HS-5 (cell line): ENCODE data around the gene VWA1.
A peak's percentile ranks its signal among the peaks of the same experiment; 100 is the strongest.
"Not testable (repeated sequence)": the region's sequence is repeated elsewhere in the genome, so short reads cannot be mapped to it uniquely, and the experiment has no call there.

Source experiments
- DNase-seq: peaks from one replicate; pipeline ENCODE4 v3.0.0-alpha.2; 2012; ENCODE audit warnings: low read depth

VWA1 gene

DNA sequence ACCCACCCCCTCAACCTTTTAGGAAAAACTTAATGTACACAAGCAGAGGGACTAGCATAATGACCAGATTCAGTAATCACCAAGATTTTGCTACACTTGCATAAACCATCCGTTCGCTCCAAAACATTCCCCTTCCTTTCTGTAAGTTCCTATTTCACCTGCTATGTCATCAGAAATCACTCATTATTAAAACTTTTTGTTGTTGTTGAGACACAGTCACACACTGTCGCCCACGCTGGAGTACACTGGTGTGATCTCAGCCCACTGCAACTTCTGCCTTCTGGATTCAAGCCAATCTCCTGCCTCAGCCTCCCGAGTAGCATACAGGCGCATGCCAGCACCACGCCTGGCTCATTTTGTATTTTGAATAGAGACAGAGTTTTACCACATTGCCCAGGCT lies 31.8 kb upstream of the VWA1 start:
- DNase-seq, result no peak

DNA sequence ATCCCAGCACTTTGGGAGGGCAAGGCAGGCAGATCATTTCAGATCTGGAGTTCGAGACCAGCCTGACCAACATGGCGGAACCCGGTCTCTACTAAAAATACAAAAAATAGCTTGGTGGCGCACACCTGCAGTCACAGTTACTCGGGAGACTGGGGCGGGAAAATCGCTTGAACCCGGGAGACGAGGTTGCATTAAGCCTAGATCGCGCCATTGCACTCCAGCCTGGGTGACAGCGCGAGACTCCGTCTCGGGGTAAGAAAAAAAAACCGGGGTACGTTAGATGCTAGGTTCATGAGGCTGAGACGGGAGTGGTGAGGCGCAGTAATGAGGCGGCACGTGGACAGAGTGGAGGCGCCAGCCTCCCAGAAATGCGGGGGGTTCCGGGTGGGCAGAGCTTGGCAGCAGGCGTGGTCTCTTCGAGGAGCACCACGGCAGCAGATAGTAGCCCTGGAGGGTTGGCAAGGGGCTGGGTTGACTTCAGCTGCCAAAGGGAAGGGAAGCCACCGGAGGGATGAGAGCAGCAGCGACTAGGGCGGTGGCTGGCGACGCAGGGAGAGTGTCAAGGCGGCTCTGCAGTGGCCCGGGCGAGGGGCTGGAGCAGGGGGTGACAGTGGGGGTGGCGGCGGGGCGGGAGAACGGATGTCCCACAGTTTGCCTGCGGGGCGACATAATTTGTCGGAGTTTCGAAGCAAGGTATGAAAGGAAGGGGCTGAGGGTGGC lies 29.2 kb upstream of the VWA1 start:
- DNase-seq, result no peak

DNA sequence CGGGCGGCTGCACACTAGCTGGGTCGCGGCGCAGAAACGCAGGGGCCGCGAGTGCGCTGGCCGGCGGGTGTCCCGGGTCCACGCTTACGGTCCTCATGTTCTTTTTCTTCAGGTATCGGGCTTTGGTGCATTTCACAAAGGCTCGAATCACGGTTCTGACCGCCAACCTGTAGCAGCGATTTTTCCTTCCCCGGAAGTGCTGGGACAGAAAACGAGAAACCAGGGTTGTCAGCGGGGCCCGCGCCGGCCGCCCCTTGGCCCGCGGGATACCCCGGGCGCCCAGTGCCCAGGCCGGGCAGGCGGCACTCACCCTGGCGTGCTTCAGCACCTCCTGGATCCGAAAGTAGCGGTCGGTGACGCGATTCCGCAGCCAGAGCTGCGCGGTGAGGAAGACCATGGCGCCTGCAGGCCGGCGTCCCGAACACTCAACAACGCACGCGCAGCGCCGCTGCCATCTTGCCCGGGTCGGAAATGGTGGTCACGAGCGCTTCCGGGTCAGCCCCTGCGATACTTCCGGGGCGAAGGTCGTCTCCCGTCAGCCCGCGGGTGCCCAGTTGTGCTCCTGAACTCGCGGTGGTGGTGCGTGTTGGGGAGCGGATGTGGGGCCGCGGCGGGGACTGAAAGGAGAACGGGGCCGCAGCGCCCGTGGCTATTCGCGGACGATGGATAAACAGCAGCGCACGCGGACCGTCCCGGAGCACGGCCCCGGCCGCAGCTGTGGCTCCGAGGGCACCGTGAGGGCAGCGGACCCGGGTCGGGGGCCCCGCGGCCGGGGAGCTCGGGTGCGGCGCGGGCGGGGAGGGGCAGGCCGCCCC lies 28.5 kb upstream of the VWA1 start, which contains the start of gene MRPL20:
TSS of gene MRPL20 (minus strand) at position 473 of the 815 bp plus-strand sequence. CDS start at position 397, 76 bp downstream.
- DNase-seq, result peak; percentile 58

DNA sequence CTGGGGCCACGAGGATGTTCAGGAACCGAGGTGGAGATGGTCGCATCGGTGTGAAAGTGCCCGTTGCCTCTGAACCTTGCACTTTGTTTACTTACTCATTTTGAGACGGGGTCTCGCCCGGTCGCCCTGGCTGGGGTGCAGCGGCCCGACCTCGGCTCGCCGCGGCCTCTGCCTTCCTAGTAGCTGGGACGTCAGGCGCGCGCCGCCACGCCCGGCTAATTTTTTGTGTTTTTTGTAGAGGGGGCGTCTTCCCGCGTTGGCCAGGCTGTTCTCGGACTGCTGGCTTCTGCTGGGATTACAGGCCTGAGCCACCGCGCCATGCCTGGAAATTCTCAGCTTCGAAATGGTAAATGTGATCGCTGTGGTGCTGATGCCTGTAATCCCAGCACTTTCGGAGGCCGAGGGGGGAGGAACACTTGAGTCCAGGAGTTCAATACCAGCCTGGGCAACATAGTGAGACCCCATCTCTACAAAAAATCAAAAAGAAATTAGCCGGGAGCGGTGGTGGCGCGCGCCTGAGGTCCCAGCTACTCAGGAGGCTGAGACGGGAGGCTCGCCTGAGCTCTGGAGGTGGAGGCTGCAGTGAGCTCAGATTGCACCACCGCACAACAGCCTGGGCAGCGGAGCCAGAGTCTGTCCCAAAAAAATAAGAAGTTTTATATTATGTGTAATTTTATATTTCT lies 27.7 kb upstream of the VWA1 start:
- DNase-seq, result no peak

DNA sequence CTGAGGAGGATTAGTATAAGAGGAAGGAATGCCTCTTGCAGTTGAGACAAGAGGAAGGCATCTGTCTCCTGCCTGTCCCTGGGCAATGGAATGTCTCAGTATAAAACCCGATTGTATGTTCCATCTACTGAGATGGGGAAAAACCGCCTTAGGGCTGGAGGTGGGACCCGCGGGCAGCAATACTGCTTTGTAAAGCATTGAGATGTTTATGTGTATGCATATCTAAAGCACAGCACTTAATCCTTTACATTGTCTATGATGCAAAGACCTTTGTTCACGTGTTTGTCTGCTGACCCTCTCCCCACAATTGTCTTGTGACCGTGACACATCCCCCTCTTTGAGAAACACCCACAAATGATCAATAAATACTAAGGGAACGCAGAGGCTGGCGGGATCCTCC lies 25.3 kb upstream of the VWA1 start:
- DNase-seq, result not testable (repeated sequence)

DNA sequence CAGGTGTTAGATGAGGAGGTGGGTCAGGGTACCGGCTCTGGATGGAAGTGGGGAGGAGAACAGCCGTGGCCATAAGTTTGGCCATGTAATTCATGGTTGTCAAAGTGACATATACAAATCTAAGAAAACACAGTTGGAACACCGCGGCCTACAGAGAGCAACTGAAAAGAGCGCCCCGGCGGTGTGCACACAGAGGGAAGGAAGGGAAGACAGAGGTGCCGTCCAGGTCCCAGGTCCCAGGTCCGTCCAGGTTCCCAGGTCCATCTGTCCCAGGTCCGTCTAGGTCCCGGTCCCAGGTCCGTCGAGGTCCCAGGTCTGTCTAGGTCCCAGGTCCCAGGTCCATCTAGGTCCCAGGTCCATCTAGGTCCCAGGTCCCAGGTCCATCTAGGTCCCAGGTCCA lies 23.9 kb upstream of the VWA1 start:
- DNase-seq, result no peak

DNA sequence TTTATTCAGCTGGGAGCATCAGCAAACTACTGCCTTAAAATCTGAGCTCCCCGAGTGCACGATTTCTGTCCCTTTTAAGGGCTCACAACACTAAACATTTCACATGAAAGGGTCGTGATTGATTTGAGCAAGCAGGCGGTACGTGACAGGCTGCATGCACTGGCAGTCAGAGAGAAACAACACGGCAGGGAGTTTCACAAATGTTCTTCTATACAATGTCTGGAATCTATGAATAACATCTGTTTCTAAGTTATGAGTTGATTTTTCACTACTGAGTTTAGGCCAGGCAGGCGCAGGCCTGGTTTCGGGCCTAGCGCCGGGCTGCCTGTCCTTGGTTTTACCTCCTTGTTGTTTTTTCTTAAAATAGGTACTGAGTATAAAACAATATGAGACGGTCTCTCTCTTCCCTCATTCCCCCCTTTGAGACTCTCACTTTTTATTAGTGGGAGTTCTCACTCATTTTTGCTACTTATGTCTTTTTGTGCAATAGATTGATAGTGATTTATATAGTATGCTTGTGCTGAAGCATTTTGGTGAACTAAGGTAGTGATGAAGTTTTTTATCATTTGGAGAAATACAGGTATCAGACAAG lies 23.1 kb upstream of the VWA1 start:
- DNase-seq, result not testable (repeated sequence)

DNA sequence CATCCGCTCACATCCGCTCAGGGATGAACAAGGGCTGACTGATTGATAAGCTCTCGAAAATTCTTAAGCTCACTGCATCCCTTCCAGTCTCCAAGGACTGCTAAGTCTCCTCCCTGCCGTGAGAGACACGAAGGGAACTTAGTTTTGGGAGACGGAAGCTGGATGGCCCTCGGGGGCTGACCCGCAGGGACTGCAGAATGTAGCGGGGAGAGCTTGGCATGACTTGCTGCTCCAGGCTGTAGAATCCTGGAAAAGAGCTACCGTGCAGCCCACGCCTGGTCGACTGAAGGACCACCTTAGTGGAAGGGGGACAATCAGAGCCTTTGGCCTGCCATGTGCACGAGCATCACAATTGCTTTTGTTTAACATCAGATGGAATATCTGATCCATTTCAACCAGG lies 19.7 kb upstream of the VWA1 start:
- no peak for DNase-seq

DNA sequence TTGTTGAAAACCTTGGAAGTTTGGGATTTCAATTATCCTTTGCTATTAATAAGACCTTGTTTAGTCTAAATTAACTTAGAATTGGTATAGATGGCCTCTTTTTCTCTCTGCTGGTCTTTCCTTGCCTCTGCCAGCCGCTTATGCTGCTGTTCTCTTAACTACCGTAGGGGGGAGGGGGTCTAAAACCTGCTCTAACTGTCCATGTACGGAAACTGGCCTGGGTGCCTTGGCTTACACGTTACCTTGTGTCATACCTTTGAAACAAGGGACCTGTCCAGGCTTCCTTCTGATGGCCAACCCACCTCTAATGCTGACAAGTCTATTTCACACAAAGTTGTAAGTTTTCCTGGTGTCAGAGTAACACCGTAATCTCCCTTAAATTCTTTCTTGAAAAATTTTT lies 18.1 kb upstream of the VWA1 start:
- not testable (repeated sequence) for DNase-seq

DNA sequence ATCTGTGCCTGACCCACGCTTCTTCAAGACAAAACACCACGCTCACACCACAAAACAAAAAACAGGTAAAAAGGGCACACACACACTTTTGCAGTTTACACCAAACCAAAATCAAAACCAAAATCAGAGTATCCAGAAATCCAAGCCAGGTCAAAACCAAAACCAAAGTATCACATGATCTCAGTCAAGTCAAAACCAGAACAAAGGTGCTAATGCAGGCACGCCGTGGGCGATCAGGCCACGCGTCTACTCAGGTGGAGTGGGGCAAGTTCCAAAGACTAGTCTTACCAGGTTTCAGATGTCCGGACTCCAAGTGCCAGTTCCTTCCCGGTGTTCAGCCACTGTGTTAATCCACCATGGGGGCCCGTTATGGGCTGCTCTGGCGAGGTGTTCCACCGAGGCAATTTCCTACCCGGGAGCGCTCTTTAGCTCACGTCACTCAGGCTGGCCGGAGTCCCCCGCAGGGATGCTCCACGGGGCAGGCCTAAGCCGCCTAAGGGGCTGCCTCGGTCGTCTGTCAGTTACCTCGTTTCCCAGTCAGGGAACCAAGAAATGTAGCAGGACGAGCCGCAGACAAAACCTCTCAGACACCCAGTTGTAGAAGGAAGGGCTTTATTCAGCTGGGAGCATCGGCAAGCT lies 17.5 kb upstream of the VWA1 start:
- DNase-seq, result not testable (repeated sequence)

DNA sequence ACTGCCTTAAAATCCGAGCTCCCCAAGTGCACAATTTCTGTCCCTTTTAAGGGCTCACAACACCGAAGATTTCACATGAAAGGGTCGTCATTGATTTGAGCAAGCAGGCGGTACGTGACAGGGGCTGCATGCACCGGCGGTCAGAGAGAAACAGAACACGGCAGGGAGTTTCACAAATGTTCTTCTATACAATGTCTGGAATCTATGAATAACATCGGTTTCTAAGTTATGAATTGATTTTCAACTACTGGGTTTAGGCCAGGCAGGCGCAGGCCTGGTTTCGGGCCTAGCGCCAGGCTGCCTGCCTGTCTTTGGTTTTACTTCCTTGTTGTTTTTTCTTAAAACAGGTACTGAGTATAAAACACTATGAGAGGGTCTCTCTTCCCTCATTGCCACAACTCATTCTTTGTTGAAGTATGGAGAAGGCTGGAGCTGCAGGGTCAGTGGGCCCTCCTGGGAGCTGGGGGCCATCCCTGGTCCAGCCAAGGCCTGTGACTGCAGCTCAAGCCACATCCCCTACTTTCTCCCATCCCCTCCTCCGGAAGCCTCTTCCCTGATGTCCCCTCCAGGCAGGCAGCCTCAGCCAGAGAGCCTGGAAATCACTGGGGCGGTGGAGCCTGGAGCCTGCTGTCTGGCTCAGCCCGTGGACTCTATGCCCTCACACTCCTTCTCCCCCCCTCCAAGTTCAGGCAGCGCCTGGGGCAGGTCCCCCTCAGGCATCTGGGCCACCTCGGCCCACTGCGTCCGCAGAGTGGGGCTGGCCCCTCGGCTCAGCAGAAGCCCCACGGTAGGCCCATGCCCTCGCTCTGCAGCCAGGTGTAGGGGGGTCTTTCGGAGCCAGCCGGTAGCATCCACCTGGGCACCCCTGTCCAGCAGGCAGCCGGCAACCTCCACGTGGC lies 16.8 kb upstream of the VWA1 start:
- DNase-seq, result no peak

DNA sequence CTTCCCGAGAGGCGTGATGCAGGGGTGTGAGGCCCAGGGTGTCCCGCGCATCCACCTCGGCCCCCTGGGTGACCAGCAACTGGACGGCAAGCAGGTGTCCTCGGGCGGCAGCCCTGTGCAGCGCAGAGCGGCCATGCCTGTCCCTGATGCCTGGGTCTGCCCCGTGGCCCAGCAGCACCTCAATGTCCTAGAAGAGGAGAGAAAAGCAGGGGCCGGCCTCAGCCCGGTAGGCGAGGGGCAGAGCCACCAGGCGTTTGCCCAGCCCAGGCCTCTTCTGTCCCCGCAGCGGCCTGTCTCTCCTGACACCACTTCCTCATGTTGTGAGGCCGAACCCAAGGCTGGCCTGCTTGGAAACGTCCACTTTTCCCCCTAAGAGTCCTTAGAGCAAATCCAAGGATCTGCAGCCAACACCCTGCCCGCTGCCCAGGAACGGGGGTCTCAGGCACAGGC lies 16.1 kb upstream of the VWA1 start:
- no peak for DNase-seq

DNA sequence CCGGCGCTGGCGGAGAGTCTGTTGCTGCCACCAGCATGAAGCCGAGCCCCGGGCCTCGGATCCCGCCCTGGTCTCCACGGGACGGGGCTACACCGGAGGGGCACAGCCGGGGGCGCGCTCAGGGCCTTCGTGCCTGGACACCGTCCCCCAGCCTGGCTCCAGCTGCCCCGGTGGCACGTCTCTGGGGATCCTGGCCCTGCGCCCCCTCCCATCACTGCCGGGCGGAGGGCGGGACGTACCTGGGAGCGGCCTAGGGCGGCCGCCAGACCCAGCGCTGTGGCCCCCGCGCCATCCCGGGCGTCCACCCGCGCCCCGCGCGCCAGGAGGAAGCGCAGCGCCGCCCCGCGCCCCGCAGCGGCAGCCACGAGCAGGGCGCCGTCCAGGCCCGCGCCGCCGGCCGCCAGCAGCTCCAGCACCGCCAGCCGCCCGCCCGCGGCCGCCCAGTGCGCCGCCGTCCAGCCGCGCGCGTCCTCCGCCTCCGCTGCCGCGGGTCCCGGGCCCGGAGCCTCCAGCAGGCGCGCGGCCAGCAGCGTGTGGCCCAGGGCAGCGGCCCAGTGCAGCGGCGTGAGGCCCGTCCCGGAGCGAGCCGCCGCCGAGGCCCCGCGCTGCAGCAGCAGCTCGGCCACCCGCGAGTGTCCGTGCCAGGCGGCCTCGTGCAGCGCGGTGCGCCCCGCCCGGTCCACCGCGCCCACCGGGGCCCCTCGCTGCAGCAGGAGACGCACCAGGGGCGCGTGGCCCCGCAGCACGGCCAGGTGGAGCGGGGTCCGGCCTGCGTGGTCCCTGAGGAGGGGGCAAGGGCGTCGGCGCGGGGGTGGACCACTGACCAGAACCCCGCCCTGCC lies 15.5 kb upstream of the VWA1 start:
- DNase-seq, result no peak

DNA sequence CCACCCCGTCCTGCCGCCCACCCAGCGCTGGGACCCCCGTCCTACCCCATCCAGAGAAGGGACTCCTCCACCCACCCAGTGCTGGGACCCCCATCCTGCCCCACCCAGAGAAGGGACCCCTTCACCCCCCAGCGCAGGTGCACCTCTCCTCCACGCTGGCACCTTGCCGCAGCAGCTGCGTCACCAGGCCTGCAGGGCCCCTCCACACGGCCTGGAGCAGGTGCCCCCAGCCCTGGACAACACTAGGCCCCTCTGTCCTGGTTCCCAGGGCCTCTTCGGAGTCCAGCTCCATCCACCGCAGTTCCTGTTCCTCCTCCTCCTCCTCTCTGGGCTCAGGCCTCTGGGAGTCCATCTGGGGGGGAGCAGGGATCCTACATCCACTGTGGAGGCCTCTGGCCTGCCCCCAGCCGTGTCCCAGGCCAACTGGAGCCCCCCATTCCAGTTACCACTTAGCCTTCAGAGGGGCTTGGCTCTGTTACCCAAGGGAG lies 14.8 kb upstream of the VWA1 start:
- DNase-seq, result no peak

DNA sequence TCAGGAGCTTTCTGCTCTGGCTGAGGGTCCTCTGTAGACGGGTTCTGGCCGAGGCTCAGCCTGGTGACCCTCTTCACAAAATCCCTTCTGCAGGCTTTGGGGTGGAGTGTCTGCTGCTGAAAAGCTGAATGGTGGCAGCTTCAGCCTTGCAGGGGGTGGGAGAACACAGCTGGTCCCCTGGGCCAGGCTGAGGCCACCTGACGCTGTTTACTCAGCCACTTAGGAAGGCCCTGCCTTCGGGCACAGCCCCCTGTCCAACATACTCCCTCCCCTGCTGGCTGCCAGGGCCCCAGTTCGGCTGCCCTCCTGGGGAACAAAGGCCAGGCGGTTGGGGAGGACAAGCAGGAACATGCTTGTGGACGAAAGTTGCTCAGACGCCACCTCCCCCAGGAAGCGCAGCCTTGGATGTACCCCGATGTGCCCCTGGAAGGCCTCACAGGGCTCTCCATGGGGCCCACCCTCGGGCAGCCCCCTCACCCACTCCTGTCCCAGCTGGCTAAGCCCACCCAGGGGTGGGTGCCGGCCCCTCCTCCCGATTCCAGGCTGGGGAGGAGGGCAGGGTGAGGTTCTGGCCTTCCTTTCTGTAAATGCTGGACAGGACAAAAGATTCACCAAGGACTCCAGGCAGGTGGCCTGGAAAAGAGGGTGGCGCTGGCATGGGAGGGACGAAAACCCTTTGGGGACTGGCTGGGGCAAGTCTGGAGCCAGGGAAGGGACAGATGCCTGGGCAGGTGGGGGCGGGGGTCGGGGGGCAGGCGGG lies 14.2 kb upstream of the VWA1 start, which contains the start of gene ANKRD65:
TSS of gene ANKRD65 (minus strand) at position 130 of the 760 bp plus-strand sequence. CDS start 271 bp downstream, outside the sequence.
- no peak for DNase-seq

DNA sequence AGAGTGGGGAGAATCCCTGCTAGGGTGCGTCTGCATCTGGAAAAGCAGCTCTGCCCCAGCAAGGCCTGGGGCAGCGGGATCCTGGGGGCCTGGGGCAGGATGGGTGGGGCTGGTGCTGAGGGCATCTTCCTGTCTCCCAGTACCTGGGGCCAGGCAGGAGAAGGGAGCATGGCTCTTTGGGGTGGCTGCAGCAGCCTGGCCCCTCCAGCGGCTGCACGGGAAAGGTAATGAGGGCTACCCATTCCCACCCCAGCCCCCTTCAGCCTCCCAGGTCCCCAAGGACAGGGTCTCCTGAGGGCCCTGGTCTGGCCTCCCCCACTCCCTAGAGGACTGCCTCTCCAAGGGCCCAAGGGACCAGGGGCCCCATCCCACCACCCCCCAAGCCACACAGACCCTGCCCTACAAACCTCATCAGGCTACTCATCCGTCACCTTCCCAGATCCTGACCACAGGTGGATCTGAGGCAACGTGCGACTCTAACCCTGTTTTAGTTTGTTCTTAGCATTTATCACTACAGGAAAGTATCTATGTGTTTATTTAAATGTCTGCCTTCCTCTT lies 13.5 kb upstream of the VWA1 start:
- no peak for DNase-seq

DNA sequence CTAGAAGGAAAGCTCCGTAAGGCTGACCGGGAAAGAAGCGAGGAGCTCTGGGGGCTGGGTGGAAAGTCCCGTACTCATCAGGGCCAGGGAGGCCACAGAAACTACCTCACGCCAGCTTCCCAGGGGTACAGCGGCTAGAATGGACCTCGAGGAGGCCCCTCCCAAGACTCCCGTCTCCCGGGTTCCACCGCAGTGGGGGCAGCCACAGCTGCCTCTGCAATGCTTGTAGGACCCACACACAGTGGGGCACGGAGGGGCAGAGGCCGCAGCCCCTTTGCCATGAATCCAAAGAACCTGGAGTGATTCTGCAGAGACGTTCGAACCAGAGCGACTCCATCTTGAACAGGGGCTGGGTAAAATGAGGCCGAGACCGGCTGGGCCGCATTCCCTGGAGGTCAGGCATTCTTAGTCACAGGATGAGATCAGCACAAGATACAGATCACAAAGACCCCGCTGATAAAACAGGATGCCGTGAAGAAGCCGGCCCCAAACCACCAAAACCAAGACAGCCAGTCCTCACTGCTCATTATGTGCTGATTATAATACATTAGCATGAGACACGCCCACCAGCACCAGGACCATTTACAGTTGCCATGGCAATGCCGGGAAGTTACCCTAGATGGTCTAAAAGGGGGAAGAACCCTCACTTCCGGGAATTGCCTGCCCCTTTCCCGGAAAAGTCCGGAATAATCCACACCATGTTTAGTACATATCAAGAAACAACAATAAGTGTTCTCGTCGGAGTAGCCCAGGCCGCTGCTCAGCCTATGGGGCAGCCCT lies 12.8 kb upstream of the VWA1 start:
- DNase-seq, result no peak

DNA sequence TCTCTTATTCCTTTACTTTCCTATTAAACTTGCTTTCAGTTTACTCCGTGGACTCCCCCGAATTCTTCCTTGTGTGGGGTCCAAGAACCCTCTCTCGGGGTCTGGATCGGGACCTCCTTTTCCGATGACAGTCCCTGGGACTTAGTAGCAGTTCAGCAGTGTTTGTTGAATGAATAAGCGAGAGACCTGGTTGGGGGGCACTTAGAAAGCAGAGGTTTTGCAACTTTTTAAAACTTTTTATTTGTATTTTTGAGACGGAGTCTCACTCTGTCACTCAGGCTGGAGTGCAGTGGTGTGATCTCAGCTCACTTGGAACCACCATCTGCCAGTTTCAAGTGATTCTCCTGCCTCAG lies 12.3 kb upstream of the VWA1 start:
- no peak for DNase-seq
